Activated T-cell treated with anti-CD3 and anti-CD28 coated beads, Interleukin-2, amount 50 U/mL, for 1 hour (primary cell): Measurements from ENCODE around the gene CHMP4B.

Source experiments
- DNase-seq: peaks from one replicate; pipeline ENCODE4 v3.0.0-alpha.2; 2020

CHMP4B gene, protein sequence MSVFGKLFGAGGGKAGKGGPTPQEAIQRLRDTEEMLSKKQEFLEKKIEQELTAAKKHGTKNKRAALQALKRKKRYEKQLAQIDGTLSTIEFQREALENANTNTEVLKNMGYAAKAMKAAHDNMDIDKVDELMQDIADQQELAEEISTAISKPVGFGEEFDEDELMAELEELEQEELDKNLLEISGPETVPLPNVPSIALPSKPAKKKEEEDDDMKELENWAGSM

DNA sequence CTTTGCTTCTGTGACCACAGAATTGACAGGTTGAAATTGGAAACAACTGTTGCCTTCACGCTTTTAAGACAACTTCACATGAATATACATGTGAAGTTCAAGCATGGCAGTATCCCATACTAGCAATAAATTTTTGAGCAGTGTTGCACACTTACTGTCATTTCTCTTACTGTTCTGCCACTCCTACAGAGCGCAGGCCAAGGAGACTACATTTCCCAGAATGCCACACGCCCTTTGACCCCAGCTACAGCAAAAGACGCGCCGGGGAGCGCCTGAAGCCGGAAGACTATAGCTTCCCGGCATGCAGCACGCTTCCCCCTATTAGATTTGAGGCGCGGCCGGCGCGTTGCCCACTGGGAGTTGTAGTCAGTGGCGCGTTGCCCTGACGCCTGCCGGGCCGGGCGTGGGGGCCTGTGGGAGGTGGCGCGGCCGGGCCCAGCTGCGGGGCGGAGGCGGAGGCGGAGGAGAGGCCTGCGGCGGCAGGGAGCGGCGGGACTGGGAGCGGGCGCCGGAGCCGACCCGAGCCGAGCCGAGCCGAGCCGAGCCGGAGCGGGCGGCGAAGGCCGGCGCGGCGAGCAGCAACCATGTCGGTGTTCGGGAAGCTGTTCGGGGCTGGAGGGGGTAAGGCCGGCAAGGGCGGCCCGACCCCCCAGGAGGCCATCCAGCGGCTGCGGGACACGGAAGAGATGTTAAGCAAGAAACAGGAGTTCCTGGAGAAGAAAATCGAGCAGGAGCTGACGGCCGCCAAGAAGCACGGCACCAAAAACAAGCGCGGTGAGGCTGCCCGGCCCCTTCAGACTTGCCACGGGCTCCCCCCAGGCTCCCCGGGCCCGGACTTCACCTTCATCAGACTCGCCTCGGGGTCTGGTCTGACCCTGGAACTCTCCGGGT is at the start of gene CHMP4B:
Gene CHMP4B (plus strand): TSS at position 464 of the 891 bp plus-strand sequence. CDS start 121 bp downstream, at position 585.
- DNase-seq, result peak; percentile 98

DNA sequence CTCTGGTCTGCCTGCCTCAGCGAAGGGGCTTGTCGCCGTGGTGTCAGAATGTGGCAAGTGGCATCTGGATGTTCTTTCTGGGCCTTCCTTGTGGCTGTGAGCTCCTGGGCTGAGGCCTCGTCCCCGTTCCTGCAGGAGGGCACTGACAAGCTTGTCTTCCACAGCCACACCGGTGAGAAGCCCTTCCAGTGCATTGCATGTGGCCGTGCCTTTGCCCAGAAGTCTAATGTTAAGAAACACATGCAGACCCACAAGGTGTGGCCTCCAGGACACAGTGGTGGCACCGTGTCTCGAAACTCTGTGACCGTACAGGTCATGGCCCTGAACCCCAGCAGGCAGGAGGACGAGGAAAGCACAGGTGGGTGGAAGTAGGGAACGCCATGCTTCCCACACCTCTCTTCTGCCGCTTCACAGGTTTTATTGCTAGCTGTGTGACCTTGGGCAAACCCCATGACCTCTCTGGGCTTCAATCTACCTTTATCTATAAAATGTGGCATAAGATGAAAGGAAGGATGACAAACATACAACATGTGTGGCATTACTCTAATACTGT is 49.4 kb upstream of the CHMP4B start:
- no peak for DNase-seq

DNA sequence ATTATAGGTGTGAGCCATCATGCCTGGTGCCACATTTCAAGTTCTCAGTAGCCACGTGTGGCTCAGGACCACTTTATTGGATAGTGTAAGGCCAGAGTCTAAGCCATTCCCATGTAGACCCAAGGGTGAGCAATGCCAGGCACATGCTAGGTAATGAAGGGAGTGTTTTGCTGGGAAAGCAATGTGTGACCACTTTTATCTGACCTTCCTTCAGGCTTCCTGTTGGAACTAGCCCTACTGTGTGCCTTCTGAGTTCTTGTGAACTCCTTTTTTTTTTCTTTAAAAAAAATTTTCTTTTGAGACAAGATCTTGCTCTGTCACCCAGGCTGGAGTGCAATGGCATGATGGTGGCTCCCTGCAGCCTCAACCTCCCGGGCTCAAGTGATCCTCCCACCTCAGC is 46.0 kb upstream of the CHMP4B start:
- no peak for DNase-seq

DNA sequence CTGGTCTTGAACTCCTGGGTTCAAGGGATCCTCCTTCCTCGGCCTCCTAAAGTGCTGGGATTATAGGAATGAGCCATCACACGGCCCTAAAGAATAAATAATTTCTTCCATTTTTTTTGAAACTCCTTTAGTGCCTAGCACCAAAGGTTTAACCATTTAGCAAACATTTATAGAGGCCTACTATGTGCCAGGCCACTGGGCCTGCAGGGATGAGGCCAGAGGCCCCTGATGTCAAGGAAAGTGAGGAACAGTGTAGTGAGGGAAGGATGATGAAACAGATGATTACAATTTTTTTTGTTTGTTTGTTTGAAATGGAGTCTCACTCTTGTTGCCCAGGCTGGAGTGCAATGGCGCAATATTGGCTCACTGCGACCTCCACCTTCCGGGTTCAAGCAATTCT is 45.6 kb upstream of the CHMP4B start:
- no peak for DNase-seq

DNA sequence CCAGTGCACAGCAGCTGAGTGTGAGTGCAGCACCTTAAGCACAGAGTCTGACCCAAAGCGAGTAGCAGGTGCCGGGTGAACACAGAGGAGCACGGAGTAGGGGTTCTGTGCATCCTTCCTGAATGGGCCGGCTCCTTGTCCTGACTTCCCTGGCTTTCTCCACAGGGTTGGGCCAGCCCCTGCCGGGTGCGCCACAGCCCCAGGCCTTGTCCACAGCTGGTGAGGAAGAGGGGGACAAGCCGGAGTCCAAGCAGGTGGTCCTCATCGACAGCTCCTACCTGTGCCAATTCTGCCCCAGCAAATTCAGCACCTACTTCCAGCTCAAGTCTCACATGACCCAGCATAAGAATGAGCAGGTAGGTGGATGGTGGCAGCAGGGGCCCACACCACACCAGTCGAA is 44.5 kb upstream of the CHMP4B start:
- no peak for DNase-seq

DNA sequence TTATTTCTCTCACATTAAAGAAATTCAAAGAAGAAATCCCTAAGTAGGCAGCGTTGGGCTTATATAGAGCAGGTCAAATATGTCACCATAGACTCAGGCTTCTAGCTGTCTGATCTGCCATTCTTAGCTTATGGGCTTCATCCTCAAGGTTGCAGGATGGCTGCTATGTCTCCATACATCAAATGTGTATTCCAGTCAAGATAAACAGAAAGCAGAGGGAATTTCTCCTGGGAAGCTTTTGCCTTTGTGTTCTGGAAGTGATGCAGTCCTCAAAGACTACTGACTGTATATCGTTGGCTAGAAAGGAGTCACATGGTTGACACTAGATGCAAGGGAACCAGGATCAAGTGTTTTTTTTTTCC is 43.4 kb upstream of the CHMP4B start:
- no peak for DNase-seq

DNA sequence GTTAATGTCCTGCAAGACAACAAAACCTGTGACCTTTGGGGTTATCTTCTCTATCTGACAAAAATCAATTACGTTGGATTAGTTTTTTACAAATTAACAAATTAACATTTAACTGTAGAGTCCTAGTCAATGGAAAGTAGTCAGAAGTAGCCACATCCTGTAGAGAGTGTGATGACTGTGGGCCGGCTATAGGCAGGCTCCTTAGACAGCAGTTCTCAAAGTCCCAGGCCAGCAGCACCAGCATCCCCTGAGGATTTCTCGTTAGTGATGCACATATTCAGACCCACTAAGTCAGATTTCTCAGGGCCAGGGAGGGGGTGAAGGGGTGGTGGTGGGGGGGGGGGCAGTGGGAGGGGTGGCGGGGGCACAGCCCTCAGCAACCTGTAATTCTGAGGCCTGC is 42.1 kb upstream of the CHMP4B start:
- DNase-seq, result no peak

DNA sequence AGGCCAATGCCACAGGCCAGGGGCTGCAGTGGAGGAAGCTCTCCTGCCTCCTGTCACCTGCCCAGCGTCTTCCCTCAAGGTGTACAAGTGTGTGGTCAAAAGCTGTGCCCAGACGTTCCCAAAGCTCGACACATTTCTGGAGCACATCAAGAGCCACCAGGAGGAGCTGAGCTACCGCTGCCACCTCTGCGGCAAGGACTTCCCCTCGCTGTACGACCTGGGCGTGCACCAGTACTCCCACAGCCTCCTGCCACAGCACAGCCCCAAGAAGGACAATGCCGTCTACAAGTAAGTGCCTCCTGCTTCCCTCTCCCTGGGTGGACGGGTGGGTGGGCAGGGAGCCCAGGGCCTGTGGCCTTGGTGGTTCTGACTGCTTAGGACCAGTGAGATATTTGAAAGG is 41.1 kb upstream of the CHMP4B start:
- no peak for DNase-seq

DNA sequence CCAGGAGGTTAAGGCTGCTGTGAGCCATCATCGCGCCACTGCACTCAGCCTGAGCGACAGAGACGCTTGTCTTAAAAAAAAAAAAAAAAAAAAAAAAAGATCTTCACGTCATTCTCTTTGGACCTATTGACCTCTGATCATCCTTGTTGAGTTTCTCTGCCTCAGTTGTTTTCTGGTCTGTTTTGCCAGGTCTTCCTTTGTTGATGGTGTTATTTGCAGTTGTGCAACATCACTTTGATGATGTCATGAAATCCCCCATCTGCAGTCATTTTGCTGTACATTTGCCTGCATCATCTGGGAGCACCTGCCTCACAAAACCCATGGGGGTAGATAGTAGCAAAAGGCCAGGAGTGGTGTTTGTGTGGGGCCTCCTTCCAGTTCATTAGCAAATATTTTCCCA is 39.2 kb upstream of the CHMP4B start:
- no peak for DNase-seq

DNA sequence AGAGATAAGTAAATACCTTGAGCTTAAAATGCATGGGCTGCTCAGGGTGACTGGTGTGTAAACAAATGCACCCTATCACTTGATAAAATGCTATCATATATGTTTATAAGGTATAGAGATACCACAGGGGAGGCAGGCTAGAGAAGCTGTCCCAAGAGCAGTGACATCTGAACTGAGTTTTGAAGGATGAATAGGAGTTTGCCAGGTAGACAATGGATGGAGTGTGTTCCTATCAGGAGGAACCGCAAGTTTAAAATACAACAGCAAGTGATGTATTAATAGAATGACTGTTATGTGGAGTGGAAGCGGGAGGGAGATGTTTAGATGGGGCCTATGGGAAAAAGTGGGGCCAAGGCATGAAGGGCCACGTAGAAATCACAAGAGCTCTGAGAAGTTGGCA is 38.7 kb upstream of the CHMP4B start:
- DNase-seq, result no peak

DNA sequence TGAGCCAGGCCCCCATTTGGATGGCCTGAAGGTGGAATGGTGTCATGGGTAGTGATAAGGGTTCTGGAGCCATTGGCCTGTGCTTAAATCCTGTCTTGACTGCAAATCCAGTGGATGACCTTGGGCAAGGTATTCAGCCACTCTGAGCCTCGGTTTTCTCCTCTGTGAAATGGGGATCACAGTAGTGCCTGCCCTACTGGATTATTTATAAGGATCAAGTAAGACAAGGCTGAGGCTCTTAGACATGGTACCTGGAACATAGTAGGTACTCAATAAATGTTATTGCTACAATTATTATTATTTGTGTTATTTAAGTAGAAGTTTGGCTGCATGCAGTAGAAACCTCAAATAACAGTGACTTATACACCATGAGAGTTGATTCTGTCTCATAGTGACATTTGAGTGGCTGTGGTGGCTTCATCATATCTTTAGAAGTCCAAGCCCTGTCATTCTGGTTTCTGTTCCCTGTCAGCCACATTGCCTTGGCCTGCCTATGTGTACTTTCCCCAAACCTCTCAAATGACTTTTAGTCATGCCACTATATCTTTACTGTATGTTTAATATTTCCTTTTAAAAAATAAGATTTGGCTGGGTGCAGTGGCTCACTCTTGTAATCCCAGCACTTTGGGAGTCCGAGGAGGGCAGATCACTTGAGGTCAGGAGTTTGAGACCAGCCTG is 37.6 kb upstream of the CHMP4B start:
- DNase-seq, result no peak

DNA sequence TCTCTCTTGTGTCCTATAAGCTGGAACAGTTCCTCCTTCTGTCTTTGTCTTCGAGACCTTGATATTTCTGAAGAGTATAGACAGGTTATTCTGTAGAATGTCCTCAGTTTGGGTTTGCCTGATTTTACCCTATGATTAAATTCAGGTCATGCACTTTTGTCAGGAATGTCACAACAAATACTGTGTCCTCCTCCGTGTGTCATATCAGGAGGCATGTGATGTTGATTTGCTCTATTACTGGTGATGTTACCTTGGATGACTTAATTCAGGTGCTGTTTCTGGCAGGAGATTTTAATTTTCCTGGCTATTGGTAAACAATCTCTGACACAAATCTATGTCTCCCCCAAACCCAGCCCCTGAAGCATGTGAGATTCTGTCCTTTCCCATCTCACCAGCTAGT is 33.3 kb upstream of the CHMP4B start:
- DNase-seq, result no peak

DNA sequence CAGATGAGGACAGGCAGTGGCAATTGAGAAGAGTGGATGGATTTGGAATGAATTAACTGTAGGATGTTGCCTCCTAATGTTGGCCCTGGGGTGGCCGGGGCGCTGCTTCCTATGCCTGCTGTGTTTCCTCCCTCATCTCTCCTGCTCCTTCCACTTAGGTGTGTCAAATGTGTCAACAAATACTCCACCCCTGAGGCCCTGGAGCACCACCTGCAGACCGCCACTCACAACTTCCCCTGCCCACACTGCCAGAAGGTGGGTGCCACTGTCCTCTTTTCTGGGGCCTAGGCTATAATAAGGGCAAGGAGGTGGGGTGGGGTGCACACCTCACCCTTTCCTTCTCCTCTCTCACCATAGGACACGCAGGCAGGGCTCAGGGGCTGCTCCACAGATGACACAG is 30.0 kb upstream of the CHMP4B start:
- no peak for DNase-seq

DNA sequence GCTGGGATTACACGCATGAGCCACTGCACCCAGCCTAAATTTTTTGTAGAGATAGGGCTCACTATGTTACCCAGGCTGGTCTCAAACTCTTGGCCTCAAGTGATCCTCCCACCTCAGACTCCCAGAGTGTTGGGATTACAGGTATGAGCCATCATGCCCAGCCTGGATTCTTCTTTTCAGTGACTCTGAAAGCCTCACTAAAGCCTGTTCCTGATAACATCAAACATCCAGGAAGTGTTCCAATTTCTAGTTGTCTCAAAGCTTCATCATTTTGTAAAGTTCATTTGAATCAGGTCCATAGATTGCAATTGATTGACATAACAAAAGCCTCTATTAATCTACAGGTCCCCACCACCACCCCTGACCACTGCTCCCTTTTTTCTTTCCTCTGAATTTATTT is 29.2 kb upstream of the CHMP4B start:
- DNase-seq, result no peak

DNA sequence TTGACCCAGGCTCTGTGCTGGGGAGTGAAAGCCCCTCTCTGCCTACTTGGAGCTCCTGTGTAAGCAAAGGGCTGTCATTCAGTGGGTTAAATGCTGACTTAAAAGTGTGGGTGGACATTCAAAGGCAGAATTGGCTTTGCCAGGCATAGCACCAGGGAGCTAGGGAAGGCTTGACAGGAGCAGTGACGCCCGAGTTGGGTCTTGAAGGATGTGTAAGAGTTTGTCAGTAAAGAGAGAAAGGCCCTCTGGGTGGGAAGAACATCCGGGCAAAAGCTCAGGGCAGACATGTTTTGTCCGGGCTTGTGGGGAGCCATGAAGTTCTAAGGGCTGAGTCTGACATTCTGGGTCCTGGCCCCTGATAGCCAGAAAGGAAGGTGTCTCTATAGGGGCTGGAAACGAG is 27.9 kb upstream of the CHMP4B start:
- no peak for DNase-seq

DNA sequence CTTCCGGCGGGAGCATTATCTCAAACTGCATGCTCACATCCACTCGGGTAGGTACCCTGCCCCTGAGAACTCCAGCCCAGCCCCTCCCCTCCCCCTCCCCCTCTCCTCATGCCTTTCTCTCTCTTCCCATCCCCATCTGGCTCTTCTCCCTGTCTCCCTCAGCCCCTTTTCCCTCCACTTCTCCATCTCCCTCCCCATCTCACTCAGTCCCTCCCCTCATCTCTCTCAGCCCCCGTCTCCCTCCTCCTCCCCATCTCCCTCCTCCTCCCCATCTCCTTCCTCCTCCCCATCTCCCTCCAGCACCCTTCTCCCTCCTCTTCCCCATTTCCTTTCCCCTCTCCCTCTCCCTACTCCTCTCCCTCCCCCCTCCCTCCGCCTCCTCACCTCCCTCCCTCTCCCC is 27.3 kb upstream of the CHMP4B start:
- DNase-seq, result no peak

DNA sequence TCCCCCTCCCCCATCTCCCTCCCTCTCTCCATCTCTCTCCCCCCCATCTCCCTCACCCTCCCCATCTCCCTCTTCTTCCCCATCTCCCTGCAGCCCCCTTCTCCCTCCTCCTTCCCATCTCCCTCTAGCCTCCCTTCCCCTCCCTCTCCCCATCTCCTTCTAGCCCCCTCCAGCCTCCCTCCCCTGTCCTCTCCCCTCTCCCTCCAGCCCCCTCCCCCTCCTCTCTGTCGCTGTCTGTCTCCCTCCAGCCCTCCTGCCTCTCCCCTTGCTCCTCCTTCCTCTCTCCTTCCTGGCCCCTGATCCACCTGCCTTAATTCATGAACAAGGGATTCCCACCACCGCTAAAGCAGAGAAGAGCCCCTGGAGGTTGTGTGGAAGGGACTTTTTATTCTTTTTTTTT is 26.9 kb upstream of the CHMP4B start:
- DNase-seq, result no peak

DNA sequence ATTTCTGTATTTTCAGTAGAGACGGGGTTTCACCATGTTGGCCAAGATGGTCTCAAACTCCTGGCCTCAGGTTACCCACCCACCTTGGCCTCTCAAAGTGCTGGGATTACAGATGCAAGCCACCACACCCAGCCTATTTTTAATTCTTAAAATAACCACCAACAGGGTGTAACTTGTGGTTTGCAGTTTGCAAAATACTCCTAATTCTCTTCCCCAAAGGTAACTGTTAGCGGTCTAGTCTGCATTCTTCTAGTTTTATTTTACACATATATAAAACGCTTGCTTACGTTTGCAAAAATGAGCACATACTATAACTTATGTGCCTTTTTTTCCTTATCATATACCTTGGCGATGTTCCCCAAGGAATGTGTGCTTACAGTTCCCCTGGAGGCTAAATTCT is 25.6 kb upstream of the CHMP4B start:
- DNase-seq, result no peak

DNA sequence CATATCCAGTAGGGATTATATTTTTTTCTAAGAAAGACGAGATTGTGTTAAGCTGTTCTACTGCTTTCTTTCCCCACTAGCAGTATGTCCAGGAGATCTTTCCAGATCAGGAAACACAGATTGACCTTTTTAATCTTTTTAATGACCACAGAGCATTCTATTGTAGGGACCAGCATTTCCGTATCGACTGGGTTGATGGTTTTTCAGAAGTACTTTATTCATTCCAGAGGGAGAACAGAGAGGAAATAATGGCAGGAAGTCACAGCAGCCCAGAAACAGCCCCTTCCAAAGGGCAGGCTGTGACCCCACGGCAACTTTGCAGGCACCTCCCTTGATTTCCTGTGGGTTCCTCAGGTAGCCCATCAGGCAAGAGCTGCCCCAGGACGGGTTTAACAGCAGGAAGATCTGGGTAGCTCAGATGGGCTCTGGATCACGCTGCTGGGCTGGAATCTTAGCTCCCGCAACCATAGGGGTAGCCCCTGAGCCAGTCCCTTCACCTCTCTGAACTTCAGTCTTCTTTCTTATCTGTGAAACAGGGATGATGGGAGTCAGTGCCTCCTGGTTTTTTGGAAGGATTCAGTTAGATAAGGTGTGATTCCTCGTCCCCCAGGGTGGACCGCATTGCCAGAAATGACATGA is 23.8 kb upstream of the CHMP4B start:
- DNase-seq, result no peak

DNA sequence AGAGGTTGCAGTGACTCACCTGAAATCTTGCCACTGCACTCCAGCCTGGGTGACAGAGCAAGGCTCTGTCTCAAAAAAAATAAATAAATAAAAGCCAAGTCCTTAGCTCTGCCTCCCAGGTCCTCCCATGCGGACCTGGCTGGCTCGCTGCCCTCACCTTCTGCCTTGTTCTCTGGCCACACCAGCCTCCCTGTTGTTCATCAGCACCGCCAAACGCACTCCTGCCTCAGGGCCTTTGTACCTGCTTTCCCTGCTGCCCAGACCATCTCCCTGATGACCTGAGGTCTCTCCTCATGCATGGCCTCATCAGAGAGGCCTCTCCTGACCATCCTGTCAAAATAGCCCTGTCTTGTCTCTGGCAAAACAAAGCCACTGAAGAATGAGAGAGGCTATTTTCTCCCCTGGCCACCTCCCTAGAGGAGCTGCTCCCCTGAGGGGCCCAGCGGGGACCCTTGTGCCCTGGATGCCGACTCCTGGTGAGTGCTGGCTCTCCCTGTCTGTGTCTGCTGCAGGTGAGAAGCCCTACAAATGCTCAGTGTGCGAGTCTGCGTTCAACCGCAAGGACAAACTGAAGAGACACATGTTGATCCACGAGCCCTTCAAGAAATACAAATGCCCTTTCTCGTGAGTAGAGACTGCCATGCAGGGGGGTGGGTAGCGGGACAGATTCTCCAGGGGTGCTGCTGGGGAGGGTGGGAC is 22.6 kb upstream of the CHMP4B start:
- no peak for DNase-seq

DNA sequence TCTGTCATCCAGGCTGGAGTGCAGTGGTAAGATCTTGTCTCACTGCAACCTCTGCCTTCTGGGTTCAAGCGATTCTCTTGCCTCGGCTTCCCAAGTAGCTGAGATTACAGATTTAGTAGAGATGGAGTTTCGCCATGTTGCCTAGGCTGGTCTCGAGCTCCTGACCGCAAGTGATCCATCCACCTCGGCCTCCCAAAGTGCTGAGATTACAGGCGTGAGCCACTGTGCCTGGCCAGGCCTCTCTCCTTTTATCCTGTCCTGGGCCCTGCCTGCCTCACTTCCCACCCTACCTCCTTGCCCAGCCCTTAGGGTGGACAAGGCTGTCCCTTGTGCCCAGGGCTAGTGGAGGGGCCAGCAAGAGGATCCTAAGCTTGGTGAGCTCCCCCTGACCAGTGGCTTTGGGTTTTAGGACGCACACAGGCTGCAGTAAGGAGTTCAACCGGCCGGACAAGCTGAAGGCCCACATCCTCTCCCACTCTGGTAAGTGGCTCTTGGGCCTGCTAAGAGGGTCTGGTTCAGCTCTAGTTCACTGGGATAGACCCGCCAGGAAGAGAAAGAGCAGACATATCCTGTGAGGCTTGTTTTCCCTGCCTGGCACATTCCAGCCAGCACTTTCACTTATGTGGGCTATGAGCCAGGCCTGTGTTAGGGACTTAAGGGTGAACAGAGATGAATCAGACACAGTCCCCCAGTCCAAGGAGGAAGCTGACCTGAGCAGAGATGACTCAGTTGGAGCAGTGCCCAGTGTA is 21.9 kb upstream of the CHMP4B start:
- DNase-seq, result no peak

DNA sequence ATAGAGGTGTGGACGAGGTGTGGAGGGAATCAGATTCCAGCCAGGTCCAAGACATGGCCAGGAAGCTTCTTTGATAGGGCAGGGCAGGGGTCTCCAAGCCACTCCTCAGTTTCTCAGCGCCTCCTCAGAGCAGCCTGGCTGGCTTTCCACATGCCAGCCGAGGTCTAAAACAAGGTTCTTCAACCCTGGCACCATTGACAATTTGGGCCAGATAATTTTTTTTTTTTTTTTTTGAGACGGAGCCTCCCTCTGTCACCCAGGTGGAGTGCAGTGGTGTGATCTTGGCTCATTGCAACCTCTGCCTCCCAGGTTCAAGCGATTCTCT is 21.3 kb upstream of the CHMP4B start:
- no peak for DNase-seq
